Mammary epithelial cell (primary cell): Measurements from ENCODE around the gene ARCN1.

Source experiments
- EZH2 ChIP-seq: IDR thresholded peaks from 2 replicates; pipeline ENCODE4 v1.6.1; 2012; ENCODE audit warnings: low read length, inconsistent platforms, borderline replicate concordance
- TF ChIP-seq, protein P1 (sequence below), 2 donors: IDR thresholded peaks in 1 of 2; conservative IDR thresholded peaks in 1 of 2; 2 replicates each; pipeline ENCODE4 v1.5.1; 2011 to 2012; ENCODE audit warnings: inconsistent platforms in 2 of 2, low read length in 2 of 2, mild to moderate bottlenecking in 2 of 2, control low read depth in 1 of 2, low read depth in 1 of 2; ENCODE audit not compliant: insufficient read depth in 1 of 2; ENCODE audit errors: extremely low read depth in 1 of 2

GRCh38 chr11:118619444-118620197 lies 47.4 kb downstream of the ARCN1 start:
- TF ChIP-seq, protein P1, sequence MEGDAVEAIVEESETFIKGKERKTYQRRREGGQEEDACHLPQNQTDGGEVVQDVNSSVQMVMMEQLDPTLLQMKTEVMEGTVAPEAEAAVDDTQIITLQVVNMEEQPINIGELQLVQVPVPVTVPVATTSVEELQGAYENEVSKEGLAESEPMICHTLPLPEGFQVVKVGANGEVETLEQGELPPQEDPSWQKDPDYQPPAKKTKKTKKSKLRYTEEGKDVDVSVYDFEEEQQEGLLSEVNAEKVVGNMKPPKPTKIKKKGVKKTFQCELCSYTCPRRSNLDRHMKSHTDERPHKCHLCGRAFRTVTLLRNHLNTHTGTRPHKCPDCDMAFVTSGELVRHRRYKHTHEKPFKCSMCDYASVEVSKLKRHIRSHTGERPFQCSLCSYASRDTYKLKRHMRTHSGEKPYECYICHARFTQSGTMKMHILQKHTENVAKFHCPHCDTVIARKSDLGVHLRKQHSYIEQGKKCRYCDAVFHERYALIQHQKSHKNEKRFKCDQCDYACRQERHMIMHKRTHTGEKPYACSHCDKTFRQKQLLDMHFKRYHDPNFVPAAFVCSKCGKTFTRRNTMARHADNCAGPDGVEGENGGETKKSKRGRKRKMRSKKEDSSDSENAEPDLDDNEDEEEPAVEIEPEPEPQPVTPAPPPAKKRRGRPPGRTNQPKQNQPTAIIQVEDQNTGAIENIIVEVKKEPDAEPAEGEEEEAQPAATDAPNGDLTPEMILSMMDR (conservative IDR thresholded peaks at IDR 0.05 in 1 of 2, IDR thresholded peaks at IDR 0.05 in 1 of 2; ENCODE audit: extremely low read depth in 1 of 2, insufficient read depth in 1 of 2, low read depth in 1 of 2, low read length in 2 of 2), result no peak
- TF ChIP-seq EZH2, result no peak
